ENCODE measurements around the gene SOX15.

The SOX15 gene

DNA sequence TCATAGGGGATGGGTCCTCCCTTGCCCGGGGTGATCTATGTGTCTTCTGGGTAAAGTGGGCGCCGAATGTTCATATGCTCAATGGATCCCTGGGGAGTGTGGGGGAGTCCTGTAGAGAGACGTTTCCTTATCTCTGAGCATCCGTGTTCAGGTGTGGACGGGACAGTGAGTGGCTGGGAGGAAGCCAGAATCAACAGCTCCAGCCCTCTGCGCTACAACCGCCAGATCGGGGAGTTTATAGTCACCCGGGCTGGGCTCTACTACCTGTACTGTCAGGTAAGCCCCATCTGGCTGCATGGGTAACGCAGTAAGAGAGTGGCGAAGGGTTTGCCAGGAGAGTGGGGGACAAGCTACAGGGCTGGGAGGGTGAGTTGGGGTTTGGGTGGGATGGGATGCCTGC lies 33.3 kb downstream of the SOX15 start:
- FAIRE-seq = no peak

DNA sequence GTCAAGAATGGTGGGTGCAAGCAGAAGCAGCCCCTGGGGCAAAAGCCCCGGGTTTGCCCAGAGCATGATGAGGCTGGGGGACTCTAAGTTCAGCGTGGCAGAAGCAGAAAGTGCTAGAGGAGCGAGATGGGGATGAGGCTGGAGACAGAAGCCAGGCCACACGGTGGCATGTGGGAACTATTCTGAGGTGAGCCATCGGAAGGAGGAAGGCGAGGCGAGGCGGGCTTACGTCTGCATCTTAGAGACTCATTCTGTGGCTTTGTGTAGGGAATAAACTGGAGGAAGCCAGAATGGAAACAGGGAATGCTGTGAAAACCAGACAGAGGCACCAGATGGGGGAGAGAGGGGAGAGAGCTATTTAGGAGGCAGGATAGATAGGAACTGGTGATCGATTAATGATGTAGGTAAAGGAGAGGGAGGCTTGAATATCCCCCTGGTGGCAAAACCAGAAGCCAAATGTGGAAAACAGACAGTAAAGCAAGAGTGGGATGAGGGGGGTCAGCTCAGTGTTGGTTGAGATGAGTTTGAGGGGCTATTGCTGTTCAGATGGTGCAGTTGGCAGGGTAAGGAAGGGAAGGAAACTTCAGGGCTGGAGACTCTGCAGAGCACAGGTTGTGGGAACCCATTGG lies 34.5 kb downstream of the SOX15 start:
- FAIRE-seq = no peak

DNA sequence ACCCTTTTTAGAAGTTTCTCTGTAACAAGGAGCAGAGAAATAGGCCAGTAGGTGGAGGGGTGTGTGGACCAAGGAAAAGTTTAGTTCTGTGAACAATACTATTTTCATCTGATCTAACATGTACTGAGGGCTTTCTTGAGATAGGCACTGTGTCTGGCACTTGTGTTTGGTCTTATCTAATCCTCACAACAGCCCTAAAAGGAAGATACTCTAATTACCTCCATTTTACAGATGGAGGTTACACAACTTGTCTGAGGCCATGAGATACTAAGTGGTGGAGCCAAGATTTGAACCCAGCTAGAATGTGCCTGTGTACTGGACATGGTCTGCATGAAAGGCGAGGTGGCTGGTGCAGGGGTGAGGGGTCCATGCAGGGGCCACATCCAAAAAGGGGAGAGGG lies 36.5 kb downstream of the SOX15 start:
- no peak for FAIRE-seq

DNA sequence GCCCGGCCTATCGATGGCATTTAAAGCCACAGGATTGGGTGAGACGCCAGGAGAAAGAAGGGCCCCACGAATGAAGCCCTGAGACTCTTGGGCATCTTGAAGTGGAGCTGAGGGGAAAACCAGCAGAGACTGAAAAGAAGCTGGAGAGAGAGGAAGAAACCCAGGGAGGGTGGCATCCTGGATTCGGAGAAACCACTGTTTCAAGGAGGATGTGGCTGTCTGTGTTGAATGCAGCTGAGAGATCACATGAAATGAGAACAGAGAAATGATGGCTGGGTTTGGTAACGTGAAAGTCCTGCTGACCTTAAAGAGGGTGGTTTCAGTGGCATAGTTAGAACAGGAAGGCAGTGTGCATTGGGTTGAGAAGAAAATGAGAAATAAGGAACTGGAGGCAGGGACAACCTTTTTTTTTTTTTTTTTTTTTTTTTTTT lies 37.3 kb downstream of the SOX15 start:
- FAIRE-seq = no peak

DNA sequence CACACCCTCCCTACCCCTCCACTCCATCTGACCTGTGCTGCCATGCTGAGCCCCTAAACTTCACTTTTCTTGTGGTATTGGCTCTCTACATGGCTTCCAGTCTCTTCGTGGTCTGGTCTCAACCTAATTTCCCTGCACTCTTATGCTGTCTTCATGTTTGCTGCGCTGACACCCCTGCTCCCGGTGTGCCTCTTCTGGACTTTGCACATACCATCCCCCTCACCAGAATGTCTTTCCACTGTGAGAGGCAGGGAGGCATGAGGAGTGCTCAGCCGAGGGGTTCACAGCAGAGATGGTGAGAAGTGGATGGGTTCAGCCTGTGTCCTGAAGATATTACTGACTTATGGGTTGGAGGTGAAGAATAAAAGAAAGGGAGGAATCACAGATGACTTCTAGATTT lies 38.5 kb downstream of the SOX15 start:
- no peak for FAIRE-seq

DNA sequence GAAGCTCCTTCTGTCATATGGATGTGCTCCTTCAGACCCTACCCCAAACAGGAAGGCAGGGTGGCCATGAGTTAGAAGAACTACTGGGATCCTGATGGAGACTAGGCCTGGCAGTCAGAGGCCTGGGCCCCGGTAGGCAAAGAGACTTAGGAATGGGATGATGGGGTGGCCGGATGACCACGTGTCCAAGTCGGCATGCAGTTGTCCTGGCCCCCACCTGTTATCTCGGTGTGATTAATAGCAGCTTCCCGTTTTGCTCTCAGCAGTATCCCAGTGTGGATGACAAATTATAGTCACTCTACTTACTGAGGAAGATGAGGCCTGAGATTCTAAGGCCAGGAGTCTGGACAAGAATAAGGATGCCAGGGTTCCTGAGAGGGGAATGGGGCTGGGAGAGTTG lies 39.5 kb downstream of the SOX15 start:
- no peak for FAIRE-seq

DNA sequence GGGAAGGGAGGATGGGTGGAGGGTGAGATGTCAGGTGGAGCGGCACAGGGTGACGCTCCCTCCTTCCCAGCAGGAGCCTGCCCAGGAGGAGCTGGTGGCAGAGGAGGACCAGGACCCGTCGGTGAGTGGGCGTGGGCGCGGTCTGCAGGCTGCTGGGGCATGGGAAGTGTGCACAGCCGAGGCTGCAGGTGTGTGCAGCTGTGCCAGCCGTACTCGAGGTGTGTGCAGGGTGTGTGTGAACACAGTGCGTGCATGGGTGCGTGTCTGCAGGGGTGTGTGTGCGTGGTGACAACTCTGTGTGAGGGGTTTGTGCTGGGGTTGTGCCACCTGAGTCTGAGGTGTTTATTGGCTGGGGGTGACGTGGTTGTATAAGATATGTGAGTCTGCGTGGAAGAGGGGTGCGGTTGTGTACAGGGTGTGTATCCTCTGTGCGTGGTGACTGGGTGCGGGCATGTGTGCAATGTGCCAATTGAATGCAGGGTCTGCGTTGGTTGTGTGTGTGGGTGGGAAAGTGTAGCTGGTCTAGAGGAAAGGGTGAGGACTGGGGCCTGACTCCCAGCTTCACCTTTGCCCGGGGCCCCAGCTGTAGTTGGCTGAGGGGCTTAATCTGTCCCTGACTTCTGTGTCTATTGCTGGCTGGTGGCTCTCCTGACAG lies 40.4 kb downstream of the SOX15 start:
- no peak for FAIRE-seq

DNA sequence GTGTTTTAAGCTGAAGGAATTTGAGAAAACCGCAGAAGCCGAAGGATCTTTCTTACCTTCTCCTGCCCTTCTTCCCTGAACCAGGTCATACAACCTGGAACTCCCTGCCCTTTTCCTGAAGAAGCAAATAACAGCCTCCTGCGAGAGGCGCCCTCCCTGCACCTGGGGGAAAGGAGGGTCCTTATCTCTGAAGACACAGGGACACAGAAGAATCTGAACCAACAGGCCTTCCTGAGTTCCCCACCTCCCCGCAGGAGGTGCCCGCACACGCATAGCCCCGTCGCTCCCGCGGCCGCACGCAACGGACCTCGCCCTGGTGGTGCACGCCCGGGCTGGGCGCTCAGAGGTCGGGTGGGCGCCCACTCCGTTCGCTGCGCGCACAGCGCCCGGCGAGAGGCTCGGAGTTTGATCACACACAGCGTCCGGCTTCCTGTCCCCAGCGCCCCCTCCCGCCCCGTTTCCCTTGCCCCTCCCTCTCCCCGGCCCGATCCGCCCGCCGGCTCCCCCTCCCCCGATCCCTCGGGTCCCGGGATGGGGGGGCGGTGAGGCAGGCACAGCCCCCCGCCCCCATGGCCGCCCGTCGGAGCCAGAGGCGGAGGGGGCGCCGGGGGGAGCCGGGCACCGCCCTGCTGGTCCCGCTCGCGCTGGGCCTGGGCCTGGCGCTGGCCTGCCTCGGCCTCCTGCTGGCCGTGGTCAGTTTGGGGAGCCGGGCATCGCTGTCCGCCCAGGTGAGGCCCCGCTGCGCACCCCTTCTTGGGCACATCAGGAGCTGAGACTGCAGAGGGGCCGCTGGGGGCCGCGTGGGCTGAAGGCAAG lies 41.1 kb downstream of the SOX15 start, which contains the start of gene TNFSF12:
Gene TNFSF12, plus strand, starts transcription at position 474 of the 816 bp plus-strand sequence. Its CDS starts 96 bp downstream, at position 570.
- no peak for FAIRE-seq

DNA sequence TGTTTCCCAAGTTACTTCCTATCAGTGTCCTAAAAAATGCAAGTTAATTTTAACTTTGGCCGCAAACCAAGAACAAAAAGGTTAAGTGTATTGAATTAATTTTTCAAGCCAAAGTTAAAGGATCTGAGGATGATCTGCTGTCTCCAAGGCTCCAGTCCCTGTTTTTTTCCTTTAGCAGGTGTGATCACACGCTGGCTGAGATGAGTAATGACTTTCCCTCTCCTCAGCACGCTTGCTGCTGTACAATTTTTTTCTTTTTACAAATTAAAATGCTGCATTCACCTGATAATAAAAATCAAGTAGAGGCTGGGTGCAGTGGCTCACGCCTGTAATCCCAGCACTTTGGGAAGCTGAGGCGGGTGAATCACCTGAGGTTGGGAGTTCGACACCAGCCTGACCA lies 45.0 kb downstream of the SOX15 start:
- no peak for FAIRE-seq

DNA sequence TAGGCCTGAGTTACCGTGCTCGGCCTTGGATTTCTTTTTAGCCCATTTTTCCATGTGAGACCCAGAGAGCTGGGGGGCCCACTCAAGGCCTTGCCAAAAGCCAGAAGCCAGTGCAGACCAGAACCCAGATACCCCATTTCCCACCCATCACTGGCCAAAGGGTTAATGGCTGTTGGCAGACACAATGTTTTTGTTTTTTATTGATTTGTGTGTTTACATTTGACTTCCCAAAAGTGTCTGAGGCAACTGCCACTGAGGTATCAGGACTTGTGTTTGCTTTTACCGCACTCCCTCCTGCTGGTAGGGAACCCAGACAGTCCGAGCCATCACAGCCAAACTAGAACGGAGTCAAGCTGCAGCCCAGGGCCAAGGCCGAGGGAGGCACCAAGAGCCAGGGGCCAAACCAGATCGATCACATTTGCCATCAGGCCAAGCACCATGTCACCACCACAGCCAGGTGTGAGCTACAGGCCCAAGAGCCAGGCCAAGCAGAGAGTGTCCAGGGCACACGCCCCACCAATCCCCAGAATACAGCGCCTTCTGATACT lies 48.7 kb downstream of the SOX15 start:
- no peak for FAIRE-seq

DNA sequence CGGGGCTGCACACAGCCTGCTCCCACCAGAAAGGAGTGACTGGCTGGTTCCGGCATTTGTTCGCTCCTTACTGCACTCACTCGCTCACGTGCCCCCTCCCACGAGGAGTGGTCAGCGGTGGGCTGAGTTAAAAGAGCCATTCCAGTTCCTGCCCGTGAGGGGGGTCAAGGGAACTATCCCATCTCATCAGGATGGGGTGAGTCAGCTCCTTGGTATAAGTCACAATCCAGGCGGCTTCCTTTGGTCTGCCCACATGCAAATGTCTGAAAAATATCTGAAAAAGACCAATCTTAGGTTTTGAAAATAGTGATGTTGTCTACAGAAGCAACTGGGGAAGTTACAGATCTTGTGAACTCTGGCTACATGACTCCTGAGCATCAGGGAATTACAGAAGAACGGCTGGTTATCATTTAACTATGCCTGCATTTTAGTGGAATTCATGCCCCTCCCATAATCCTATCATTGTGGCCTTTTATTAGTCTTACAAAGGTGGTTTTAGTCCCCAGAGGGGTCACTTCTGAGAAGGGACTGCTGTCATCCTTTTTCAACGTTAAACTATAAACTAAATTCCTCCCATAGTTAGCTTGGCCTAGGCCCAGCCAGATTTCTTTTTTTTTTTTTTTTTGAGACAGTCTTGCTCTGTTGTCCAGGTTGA lies 50.9 kb downstream of the SOX15 start:
- FAIRE-seq = no peak
